ENCODE results near the gene WDPCP.
"Not testable (repeated sequence)": the region's sequence is repeated elsewhere in the genome, so short reads cannot be mapped to it uniquely, and the experiment has no call there.

Gene WDPCP

DNA sequence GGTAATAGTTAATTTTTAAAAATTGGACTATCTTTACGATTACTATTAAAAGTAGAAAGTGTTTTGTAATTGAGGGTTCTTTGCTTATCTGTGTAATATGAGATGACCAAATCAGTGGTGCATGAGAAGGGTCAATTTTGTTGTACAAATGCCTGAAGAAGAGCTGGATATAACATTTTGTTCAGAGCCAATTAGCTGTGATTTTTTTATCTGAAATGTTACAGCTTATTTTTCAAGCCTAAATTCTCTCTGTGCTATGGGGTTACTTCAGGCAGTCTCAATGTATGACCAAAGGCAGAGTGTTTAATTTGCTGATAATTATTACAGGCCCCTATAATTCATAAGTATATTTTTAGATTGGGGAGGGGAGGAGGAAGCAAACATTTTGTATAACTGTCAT, 495.9 kb downstream of the WDPCP start:
- DNase-seq, result no peak

- no peak for DNase-seq
Observed at GRCh38 chr2:63086687-63087086, 501.6 kb downstream of the WDPCP start.

DNA sequence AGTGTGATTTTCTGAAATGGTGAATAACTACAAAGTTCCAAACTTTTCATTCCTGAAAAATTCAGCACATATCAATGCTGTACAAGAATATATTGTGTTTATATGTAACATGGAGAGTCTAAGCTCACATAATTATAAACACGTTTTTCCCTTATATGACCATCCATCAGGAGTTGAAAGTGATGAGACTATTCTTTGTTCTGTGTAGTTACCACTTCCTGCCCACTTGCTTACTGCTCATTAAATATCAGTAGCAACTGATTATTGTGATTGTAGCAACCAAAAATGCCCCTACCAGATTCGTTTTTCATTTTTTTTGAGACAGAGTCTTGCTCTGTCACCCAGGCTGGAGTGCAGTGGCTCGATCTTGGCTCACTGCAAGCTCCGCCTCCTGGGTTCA, 506.9 kb downstream of the WDPCP start:
- no peak for DNase-seq

- no peak for DNase-seq
Observed at GRCh38 chr2:63078852-63079606, 509.2 kb downstream of the WDPCP start.

DNA sequence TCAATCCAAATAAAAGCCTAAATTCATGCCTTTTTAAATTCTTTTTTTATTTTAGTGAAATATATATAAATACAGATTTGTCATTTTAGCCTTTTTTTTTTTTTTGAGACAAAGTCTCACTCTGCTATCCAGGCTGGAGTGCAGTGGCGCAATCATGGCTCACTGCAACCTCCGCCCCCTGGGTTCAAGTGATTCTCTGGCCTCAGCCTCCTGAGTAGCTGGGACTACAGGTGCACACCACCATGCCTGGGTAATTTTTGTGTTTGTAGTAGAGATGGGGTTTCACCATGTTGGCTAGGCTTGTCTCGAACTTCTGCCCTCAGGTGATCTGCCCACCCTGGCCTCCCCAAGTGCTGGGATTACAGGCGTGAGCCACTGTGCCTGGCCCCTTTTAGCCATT, 513.9 kb downstream of the WDPCP start:
- not testable (repeated sequence) for DNase-seq

DNA sequence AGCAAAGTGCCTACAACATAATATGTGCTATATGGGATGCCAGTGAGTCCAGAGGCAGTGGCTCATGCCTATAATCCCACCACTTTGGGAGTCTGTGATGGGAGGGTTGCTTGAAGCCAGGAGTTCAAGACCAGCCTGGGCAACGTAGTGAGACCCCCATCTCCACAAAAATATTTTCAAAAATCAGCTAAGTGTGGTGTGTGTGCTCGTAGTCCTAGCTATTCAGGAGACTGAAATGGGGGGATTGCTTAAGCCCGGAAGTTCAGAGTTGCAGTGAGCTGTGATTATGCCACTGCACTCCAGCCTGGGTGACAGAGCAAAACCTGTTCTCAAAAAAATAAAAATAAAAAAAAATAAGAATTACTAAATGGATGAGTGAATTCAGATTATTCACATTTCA, 514.3 kb downstream of the WDPCP start:
- DNase-seq, result no peak

GRCh38 chr2:63071664-63072063, 516.6 kb downstream of the WDPCP start:
- no peak for DNase-seq

Measured in stimulated activated CD4-positive, alpha-beta T cell treated with anti-CD3 and anti-CD28 coated beads, Interleukin-4, amount 100 ng/mL, for 1 hour (primary cell).